NCI-H187 treated with DMSO at 0.1 percent for 48 hours (cell line): Measurements from ENCODE around the gene CBS.
"Not testable (repeated sequence)": the region's sequence is repeated elsewhere in the genome, so short reads cannot be mapped to it uniquely, and the experiment has no call there.

Experiments
- DNase-seq: peaks from one replicate; lab custom pipeline; 2025; lab: John Stamatoyannopoulos, UW

Gene CBS

DNA sequence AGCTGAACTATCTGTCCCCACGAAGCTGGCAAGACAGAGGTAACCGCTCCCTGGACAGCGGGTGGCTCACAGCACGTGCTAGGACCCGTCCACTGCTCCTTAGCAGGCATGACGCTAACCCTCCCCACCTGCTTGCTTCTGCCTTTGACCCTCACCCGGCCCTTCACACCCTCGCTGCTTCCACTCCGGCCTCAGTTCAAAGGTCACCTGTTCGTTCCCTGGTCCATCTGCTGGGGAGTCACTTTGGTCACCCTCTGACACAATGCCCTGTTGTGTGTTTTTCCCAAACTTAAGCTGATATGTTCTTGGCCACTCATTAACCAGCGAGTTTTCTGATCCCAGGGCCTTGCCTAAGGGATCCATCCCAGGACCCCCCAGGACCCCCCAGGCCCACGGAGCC is 7.6 kb downstream of the CBS start:
- not testable (repeated sequence) for DNase-seq

DNA sequence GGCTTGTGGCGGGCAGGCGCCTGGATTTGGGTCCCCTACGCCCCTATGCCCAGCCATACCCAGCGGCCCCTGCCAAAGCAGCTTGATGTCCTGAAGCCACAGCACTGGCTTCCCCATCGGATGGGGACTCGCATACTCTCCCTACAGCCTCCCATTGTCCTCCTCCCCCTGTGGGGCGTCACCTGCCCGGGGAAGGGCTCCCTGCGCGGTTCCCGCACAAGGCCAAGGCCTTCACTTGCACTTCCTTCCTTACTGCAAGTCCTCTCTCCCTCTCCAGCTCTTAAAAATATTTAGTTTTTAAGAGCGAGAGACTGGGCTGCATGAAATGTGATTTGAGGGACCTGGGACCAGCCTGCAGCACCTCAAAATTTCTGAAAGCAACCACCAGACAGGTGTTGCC is 8.9 kb downstream of the CBS start:
- DNase-seq, result not testable (repeated sequence)

DNA sequence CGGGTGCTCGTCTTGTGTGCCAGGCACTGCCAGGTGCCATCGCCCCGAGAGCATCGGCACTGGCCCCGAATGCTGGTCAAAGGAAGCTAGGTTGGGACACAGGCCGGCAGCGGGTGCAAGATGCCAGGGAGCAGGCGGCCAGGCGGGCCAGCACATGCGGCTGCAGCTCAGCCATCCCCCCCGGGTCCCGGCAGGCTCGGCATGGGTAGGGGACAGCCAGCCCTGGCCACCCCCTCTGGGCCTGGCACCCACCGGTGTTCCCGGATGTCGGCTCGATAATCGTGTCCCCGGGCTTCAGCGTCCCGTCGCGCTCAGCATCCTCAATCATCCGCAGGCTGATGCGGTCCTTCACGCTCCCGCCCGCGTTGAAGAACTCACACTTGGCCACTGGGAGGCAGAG is 9.6 kb downstream of the CBS start:
- DNase-seq, result not testable (repeated sequence)

DNA sequence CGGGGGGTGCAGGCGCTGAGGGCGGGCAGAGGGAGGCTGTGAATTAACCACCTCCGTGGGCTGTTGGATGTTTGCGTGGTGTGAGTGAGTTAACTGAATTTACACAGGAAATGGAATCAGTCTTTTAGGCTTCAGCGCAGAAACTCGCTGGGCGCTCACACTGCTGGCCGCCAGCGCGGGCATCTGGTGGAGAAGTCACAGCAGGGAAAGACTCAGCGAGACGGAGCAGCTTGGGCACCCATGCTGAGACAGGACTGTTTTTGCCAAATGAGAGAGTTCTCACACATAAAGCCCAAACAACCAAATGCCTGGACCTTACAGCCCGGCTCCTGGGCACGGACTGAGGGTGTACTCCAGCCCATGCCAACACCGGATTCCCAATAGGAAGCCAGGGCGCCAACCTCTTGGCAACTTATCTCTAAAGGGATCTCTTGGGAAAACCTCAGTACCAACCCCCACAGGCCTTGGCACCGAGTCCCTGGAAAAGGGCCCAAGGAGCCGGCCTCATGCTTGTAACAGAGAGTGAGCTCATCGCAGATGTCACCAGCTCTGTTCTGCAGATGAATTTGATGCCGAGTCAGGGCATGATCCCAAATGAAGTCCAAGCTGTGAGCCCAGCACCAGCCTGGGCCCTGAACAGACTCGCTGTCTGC is 11.2 kb downstream of the CBS start:
- not testable (repeated sequence) for DNase-seq

DNA sequence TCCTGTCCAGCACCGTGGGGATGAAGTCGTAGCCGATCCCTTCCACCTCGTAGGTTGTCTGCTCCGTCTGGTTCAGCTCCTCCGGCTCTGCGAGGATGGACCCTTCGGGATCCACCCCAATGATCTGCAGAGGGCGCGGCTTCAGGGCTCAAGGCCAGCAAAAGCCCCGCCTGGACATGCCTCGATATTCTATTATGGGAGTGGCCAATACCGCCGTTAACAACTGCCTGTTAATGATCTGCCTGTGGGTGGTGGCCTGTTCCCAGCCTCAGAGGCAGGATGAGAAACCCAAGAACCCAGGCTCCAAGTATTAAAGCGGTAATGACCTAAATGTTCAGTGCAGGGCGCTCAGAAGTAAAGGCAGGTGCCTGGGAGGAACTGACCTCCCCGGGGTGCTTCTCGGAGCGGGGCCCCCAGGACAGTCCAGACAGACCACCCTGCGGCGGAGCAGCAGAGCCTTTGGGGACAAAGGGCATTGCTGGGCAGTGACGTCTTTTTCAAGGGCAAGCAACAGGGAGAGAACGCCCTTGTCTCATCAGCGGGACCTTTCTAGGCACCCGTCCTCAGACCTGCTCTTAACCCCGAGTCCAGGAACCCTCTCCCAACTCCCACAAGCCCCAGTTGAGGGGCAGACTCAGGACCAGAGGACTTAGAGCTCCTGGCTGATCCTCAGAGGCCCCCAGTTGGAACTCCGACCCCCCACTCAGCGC is 12.5 kb downstream of the CBS start:
- DNase-seq, result not testable (repeated sequence)

DNA sequence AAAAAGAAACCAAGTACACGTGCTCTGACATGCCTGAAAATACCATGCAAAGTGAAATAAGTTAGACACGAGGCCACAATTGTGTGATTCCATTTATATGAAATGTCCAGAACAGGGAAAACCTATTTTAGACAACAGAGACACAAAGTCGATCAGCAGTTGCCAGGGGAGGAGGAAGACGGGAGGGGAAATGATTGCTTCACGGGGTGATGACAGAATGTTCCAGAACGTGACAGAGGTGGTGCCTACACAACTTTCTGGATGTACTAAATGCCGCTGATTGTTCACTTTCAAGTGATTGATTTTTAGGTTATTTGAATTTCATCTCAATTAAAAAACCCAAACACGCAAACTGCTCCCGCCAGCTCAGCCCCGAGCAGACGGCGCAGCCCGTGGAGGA is 22.5 kb downstream of the CBS start:
- DNase-seq, result not testable (repeated sequence)

DNA sequence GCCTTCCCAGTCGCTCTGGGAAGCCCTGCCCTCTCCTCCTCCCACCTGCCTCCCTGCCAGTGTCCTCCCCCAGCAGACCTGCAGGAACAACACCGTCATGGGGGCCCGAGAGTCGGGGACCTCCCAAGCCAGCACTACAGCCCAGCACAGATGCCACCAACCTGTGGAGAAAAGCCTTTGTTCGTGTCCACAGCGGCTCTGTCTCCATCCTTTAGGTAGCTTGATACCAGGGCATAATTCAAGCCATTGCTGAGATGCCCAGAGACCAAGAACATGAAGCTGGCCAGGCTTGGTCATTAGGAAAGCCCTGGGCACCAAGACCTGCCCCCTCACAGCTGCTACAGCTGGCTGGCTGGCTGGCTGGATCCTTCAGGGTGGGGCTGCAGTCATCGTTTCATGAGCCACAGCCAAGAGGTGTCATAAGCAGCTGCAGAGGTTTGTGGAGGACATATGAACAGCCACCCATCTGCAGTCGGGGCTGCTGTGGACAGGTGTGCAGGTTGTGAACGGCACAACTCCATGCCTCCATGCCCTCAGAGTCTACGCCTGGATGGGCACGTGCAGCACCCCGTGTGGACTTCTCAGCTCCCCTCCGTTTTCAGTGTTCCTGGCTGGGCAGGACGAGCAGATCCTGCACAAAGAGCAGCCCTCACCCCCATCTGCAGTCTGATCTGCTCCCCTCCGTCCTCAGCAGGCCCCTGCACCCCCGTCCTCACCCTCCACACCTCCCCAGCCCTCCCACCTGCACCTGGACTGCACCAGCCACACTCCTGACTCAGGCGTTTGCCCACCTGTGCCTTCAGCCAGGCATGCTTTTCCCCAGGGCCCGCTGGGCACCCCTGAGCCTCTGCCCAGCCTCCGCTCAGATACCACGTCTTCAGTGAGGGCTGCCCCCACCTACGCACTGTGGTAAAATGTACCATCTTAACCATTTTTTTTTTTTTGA is 29.5 kb downstream of the CBS start:
- not testable (repeated sequence) for DNase-seq

DNA sequence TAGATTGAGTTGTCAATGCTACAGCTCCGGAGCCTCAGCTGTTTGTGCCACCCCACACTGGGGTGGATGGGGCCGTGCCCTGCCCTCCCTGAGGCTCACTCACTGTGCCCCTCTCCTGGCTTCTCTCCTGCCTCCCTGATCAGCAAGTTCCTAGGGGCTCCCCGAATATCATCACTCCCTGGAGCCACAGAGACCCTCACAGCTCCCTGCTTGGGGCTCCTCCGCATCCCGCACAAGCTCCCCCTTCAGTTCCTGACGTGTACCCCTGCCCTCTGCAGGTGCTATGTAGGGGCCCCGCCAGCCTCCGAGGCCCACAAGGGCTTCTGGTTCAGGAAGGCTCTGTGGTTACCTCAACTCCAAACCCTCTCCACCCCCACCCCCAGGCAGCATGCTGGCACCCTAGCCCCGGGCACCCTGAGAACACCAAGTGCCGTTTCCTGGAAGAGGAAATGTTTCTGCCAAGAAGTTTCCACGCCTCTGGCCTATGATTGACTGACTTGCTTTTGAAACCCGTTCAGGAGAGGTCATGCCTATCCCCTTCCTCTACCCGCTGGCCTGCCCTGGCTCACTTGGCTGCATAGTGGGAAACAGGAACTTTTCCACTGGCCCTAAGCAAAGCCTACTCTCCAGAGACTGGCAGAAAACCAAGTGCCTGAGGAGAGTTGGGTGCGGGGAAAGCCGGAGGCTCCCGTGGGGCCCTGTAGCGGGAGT is 30.3 kb downstream of the CBS start:
- not testable (repeated sequence) for DNase-seq

DNA sequence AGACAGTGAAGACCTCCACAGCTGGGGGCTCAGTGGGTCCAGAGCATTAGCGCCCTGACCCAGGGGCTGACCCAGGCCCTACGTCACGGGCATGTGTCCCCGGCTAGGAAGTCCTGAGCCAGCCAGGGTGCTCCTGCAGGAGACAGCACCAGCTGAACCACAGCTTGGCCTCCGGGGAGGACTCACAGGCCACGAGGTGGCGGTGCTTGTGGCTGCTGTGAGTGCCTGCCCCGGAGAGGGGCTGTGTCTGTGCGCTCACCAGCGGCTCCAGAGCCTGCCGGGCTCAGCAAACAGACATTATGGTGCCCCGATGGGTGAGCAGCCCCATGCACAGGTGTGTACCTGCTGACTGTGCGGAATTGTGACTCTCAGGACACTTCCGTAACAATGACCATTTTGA is 31.1 kb downstream of the CBS start:
- not testable (repeated sequence) for DNase-seq

DNA sequence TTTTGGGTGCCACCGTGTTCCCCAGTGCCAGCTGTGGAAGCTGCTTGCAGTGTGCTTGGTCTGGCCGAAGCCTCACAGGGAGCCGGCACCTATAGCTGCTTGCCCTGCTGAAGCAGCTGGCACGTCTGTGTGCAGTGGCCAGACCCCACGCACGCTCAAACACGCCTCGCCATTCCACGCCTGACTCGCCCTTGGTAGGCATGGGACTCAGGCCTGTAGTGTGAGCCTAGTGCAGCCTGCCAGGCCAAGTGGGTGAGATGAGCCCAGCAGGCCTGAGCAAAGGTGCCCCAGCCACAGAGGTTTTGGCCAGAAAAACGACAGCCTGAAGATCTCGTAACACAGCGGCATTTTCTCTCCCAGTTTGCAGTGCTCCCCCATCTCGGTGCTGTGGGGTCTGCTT is 32.3 kb downstream of the CBS start:
- not testable (repeated sequence) for DNase-seq

DNA sequence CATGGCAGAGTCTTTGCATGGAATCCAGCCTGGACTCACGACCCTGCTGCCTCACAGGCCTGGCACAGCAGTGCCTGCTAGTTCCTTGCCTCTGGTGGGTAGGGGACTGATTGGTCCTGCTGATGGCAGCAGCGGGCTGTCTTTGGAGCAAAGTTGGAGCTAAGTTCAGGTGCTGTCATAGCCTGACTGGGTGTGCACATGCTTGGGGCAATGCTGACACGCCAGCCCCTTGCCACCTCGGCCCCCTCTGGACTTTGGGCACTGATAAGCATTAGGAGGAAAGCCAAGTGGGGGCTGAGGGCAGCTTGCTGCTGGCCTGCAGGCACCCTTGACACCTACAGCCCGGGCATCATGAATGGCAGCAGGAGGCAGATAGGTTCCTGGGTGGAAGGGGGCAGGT is 33.5 kb downstream of the CBS start:
- not testable (repeated sequence) for DNase-seq

DNA sequence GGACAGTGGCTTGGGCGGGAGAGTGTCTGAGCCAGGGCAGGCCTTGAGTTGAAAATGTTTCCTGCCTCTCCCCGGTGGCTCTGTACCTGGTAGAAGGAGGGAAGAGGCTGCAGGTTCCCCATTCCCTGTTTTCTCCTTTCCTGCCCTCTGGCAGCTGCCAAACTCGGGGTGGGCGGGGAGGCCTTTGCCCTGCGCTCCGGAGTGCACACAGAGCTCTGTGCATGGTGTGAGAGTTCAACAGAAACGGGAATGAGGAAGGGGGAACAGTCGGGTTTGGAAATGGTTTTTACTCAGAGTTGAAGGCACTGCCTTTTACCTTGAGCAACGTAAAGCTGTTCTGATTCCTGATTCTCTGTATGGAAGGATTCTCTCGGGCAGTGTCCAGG is 37.0 kb downstream of the CBS start:
- DNase-seq, result not testable (repeated sequence)

DNA sequence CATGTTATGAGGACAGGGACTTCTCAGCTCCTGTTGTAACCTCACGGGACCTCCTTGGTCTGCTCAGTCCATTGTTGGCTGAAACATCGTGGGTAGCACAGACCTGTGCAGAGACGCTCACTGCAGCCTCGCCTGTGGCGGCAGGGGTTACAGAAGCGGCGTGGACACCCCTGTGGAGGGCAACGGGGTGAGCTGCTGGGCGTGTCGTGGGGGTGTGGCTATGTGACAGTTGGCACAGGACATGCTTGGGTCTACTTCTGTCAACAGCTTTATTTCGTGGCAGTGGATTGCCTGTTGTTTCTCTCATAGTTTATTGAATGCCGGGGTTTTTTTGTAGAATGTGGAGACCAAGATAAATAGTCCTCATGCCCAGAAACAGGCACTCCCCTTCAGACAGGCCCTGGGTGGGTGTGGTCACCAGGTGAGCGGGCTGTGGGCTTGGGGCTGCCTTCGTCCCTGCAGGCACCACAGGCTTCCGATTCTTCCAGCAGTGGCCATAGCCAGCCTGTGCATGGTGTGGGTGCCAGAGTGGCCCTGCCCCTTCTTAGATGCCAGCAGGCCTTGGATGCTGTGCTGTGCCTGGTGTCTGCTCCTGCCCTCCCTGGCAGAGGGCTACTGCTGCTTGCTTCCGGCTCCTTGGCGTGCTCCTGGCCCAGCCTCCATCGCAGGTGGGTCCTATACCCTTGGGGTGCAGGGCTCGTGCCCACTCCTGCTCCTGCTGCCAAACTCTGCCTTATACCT is 37.5 kb downstream of the CBS start:
- DNase-seq, result not testable (repeated sequence)

DNA sequence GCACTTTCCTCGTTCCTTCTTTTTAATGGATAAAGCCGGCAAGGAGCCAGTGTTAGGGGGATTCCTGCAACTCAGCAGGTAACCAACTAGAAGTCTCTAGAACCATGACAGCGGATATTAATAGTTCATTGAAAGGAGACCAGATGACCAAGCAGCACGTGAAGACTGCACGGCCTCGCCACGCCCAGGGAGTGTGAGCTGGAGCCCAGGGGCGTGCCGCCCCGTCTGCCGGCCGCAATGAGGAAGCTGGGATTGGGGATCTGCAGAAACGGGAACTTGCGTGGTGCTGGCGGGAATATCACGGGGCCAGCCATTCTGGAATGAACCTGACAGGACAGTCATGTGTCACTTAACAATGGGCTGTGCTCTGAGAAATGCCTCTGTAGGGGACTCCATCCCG is 38.7 kb downstream of the CBS start:
- not testable (repeated sequence) for DNase-seq

DNA sequence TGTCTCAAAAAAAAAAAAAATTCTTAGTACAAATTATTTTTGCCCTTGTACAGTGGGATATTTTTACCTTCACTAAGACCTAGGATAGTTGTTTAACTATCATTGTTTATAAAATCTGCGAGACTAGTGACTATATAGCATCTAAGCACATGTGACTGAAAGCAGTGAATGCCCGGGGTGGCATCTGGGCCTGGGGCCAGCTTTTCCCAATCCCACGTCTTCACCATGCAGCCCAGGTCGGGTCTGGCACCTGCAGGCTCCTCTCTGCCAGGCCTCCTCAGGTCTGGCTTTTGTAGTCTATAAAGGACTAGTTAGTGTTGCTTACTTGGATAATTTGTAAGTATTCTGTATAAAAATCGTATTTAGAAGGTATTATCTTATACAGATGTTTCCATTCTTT is 40.8 kb downstream of the CBS start:
- no peak for DNase-seq

DNA sequence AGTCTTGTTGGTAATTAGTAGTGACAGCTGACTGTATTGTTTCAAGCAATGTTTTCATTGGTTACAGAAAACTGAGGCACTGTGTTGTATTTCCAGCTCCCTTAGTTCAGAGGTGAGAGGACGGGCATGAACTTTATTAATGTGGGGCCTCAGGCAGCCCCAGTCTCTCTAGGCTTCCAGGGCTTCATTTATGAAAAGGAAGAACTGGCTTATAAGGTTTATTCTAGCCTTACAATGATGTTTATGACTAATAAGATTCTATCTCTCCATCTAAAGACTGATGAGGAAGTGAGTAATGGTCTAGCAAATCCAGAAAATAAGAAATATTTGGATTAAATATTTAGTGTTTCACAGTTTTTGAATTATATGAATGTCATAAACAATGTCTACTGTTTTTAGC is 41.5 kb downstream of the CBS start:
- DNase-seq, result no peak

DNA sequence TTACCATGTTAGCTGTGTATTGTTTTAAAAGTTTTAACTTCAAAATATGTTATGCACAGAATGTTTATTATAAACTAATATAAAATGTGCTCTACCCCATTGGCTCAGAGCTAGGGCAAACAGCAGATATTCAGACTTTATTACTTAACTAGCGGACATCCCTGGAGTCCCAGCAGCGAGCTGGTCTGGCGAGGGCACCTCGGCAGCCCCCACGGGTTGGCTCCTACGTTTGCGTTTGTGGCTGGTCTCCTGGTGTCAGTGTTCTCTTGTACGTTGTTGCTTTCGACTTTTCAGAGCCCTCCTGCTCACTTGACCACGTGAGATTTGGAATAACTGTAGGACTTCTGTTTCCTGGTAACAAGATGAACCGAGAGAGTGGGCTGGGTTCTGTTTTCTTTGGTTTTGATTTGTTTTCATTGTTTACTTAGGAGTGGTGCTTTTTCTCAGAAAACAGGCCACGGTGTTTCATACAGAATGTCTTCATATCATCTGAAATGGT is 44.5 kb downstream of the CBS start:
- DNase-seq, result no peak

DNA sequence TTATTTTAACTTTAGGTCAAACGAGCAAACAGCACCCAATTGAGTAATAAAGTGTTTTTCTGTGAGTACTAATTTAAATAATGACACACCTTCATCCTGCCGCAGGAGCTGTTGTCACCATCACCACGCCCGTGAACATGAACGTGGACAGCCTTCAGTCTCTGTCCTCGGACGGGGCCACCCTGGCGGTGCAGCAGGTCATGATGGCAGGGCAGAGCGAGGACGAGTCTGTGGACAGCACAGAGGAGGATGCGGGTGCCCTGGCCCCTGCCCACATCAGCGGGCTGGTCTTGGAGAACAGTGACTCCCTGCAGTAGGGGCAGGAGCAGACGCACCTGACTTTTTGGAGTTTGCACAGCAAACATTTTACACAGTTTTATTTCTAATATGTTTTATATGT is 45.9 kb downstream of the CBS start:
- DNase-seq, result no peak

DNA sequence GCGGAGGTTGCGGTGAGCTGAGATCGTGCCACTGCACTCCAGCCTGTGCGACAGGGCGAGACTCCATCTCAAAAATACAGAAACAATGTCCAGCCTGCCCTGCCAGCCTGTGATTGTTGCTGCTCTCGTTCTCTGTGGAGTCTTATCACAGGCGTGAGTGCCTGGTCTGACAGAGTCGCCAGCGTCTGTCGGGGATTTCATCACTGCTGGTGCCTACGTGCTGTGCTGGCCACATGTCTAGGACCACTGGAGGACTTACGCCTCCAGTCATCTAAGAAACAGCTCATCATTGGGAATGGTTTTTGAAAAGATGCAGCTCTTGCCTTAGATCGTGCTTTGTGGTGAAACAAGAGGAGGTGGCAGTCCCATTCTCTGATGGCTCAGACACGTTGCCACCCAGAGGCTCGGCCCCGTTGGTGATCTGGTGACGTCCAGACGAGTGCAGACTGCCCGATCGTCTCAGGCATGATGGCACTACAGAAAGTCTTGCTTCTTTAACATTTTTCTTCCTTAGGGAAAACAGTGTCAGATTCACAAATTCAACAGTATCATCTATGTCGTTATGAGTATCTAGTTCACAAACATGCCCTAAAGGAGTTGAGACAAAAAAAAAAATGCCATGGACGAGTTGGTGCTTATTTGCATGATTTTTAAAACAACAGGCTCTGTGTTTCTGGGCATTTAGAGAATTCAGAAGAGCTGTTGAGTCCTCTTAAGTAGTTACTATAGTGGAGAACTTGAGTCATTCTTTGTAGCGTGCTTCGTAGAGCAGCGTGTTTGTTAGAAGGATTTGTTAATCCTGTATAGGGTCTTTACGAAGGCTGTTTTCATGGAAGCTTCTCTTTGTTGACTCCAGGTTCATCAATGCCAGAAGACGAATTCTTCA is 47.5 kb downstream of the CBS start:
- DNase-seq, result no peak

DNA sequence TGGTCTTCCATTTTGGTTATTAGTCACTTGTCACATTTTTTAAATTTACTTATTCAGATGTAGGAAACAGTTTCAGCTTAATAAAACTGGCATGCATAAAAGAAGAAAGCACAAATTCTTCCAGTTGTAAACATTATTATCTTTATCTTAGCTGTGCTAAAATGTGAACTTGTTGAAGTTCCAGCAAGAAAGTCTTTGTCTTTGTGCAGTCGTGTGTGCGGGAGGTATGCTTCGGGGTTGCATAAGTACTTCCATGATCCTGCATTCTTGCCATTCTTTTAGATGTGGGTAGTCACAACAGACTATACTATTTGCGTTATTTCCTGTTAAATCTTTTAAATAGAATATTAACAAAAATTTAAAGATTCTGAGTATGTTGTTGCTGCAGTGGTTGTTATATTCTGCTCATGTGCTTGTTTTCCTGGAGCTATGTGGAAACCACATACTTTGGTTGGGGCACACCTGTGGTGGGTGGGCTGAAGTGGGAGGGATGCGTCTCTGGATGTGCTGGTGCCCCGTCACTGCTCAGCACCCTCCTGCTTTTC is 49.9 kb downstream of the CBS start:
- no peak for DNase-seq
